SKM-1 treated with dmso at 0.1 percent for 144 hours (cell line): ENCODE measurements around the gene ADM.
A peak's percentile ranks its signal among the peaks of the same experiment; 100 is the strongest.

Experiments used
- DNase-seq: peaks from one replicate; lab custom pipeline; 2025; ENCODE audit not compliant: unreplicated experiment; lab: John Stamatoyannopoulos, UW

Gene ADM

GRCh38 chr11:10309163-10310093 is 4.6 kb downstream of the ADM start:
- DNase-seq, result no peak

- DNase-seq, result no peak
Observed at GRCh38 chr11:10310301-10310841, 5.5 kb downstream of the ADM start.

GRCh38 chr11:10311802-10312201 is 6.9 kb downstream of the ADM start:
- no peak for DNase-seq

DNA sequence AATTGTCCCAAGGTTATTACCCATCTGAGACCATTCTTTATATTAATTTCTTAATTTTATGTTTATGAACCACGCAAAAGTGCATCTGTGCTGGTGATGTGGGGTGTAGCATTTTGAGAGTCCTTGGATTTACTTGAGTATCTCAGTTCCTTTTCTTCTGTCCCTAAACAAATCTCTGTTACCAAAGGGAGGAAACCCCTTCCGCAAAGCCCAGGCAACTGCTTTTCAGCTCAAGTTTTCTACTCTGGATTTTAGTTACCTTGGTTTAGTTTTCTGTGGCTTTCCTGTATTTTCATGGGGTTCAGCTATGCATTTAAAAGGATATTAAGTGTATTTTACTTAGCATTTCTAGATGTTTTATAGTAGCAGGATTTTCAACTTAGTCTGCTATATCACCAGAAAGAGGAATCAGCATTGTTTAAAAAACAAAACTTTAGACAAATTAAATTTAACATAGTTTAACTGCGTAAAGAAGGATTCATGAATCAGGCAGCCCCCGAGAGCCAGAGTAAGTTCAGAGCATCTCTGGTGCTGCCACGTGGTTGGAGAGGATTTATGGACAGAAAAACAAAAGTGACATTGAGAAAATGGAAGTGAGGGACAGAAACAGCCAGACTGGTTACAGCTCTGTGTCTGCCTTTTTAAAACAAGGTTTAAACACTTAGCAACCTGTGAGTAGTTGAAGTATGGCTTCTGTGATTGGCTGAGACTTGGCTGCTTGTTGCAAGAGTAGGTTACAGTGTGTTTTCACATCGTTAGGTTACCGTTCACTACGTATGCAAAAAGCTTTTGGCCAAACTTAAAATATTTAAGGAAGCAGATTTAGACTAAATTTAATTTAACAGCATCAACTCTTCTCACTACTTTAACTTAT is 9.6 kb downstream of the ADM start:
- DNase-seq, result peak; percentile 82

DNA sequence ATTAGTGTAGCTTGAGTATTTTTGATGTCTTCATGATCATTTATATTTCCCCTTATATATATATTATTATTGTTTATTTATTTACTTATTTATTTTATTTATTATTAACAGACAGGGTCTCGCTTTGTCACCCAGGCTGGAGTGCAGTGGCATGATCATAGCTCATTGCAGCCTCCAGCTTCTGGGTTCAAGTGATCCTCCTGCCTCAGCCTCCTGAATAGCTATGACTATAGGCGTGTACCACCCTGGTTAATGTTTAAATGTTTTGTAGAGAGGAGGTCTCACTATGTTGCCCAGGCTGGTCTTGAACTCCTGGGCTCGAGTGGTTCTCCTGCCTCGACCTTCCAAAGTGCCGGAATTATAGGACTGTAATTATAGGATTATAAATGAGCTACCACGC is 10.2 kb downstream of the ADM start:
- DNase-seq, result no peak

DNA sequence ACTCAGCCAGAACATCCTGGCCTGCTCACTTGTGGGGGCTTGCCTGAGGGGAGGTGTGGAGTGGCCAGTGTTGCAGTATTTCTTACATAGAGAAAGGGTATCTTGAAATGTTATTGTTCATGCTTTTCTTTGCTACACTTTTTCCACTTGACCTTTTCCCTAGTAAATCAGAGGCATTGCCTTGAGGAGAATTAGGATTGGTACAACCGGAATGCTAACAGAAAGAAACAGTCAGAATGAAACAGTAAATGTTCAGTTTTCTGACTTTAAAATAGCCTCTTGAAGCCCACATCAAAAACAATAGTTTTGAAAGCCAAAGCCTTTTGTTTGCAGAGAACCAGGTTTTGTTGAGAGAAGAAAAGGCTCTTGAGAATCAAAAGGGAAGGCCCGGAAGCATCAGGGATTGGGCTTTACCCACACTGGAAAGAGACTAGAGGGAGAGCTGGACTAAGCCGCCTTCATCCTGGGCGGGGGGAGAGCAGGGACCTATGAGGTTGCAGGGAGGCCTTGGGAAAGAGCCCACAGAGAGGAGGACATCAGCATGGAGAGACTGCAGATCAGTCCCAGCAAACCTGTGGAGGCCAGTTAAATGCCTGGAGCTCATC is 12.4 kb downstream of the ADM start:
- no peak for DNase-seq

- DNase-seq, result no peak
Observed at GRCh38 chr11:10317776-10318526, 13.1 kb downstream of the ADM start.

- DNase-seq, result no peak
Observed at GRCh38 chr11:10318527-10318802, 13.6 kb downstream of the ADM start.

DNA sequence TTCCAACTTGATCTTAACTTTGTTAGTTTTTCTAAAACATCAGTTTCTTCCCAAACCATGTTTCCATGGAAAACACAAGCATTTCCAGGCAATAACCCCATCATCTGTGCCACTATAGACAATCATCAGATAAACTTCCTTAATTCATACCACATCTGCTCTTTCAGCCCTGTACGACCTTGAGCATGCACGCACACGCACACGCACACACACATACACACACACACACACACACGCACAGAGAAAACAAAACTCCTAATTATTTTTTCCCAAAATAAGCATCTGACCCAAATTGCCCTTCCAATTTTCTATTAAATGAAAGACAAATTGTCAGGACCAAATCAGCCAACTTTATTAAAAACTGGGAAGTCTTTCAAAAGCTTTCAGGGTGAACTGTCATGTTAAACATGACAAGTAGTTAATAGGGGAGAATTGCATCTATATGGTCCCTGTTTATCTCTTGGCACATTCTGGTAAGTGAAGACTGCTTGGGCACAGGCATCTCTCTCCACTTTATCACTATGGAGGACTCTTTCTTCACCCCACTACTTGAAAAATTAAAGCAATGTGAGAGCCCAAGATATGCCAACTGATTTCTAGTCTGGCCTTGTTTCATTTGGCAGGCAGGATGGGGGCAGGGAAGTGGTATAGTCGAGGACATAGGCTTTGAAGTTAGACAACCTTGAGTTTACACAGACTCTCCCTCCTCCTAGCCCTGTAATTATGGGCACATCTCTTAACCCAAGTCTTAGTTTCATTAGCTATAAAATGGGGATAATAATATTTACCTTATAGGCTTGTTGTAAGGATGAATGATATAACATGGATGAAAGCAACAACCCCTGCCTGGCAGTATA is 15.1 kb downstream of the ADM start:
- DNase-seq, result no peak

GRCh38 chr11:10320736-10321465 is 16.0 kb downstream of the ADM start:
- no peak for DNase-seq

GRCh38 chr11:10322401-10322800 is 17.5 kb downstream of the ADM start:
- DNase-seq, result no peak

DNA sequence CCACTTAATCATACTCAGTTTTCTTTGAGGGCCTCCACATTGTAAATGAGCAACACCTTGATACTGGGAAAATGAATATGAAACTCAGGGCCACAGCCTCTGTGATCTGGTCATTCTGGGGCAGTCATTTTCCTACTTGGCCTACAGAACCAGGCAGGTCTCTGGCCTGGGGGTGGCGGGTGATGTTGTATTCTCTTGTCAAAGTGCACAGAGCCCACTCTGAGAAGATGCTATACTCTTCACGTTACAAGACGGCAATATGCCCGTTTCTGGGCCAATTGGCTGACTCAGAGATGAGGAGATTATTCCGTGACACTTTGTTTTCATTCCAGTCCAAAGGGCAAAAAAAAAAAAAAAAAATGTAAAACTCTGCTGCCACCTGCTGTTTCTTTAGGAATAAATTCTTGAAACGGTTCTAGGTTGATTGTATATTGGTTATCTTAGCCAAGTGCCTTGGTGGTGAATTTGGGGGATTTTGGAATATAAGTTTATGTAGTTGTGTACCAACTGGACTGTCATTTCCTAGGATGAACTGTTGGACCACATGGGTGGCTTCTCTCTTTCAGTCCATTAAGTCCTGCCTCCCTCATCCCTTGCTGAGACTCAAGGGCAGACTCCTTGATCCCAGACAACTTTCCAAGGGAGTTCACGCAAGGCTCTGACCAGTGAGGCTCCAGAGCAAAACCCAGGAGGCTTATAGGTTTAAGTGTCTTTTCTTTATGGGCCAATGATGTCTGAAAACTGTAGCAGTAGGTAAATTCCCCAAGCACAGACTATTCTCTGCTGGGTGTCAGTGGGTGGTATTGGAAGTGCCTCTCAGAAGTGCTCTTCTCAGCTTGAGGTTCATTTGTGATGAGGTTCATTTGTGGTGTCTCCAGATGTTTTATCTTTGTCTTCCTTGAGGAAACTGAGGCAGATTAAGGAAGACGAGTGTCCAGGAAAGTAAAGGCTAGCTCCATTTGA is 18.2 kb downstream of the ADM start:
- peak; percentile 43 for DNase-seq

GRCh38 chr11:10323793-10324170 is 18.9 kb downstream of the ADM start:
- no peak for DNase-seq

DNA sequence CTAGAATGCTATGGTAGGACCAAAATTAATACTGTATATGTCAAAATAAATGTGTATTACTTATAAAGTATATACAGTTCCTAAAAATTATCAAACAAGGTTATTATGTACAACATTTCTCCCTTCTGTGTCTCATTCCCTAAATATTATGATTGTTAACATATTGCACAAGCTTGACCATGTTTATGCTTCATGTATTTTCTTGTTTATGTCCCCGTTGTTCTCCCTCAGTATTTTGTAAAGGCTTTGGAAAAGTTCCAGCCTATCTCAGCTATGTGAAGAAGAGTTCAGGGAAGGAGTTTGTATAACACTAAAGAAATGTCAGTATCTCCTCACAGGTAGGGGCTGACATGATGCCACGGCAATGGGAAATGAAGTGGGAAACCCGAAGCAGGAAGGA is 19.6 kb downstream of the ADM start:
- DNase-seq, result no peak

GRCh38 chr11:10325277-10326011 is 20.6 kb downstream of the ADM start:
- DNase-seq, result no peak

GRCh38 chr11:10326012-10326964 is 21.4 kb downstream of the ADM start:
- no peak for DNase-seq
